ENCODE results near the gene PRKAG2.
"Not testable (repeated sequence)": the region's sequence is repeated elsewhere in the genome, so short reads cannot be mapped to it uniquely, and the experiment has no call there.

PRKAG2 gene

GRCh38 chr7:151568956-151569940 is 307.7 kb downstream of the PRKAG2 start:
- no peak for DNase-seq

- DNase-seq, result no peak
Observed at GRCh38 chr7:151566897-151567320, 310.0 kb downstream of the PRKAG2 start.

DNA sequence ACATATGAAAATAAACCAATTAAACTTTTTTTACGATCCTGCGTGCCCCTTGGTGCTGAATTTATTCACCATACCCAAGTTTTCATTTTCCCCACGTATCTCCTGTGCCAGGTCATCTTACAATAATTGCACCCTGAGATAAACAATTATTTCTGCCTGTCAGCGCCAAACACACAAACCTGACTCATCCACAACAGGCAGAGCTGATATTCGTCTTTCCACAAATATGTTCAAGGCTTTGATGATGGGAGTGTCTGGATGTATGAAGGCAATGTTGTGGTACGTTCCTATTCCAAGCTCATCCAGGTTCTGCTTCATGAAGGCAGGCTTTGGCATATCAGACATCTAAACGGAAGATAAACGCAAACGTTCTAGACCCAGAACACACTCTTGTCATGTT is 311.4 kb downstream of the PRKAG2 start:
- no peak for DNase-seq

GRCh38 chr7:151560243-151560642 is 316.7 kb downstream of the PRKAG2 start:
- no peak for DNase-seq

DNA sequence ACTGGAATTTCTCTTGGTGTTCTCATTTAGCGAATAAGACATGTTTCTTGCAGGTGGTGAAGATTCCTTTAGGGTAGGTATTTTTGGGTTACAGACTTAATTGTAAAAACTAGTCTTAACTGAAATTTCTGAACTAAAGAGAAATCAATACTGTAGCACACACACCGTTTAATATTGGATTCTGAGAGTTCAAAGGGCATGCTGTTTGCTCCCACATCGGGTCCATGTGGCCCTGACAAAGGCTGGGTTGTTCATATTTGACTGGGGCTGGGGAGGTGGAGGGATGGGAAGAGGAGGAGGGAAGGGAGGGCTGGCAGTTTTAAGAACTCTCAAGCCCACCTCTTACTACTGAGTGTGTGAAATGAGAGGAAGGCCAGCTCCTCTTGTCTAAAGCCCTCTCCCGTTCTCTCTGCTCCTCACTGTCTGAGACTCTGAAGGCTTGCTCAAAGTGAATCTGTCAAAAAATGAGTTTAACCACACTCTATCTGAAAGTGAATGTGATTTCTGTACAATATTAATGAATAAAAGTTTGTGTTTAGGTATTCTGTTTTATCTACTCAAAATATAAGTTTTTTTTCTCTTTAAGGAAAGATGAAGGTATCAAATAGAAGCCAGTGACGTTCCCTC is 317.2 kb downstream of the PRKAG2 start:
- DNase-seq, result no peak

- DNase-seq, result no peak
Observed at GRCh38 chr7:151558575-151558974, 318.3 kb downstream of the PRKAG2 start.

DNA sequence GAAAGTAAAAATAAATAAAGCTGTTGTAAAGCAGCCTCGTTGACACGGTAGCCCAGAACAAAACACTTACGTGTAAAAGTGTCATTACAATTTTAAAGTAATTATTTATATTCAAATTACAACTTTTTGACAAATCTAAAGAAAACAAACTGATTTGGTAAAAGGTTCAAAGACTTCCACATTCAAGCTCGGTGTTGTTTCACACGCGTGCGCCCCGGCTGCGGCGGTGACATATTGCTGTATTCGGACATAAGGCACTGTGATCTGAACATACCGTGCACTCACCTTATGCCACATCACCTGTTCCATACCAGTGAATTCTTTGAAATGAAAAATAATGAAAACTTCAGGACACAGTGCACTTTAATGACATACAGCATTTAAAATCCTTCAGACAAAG is 320.3 kb downstream of the PRKAG2 start:
- DNase-seq, result no peak

DNA sequence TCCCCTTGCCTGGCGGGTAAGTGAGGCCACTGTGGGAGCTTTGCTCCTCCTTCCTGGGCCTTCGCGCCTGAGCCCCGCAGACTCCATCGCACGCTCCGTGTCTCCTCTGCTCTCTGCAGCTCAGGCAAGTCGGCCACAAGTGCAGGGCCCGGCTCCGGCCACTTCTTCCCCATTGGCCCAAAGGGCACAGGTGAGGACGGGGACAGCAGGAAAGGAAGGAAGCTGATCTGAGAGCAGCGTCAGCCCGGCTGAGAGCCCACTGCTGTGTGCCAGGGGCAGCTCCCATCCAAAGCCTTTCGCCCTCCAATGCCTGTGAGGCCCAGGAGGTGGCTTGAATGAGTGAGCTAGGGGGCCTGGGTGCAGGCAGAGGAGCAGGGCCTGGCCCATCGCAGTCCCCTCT is 323.6 kb downstream of the PRKAG2 start:
- no peak for DNase-seq

DNA sequence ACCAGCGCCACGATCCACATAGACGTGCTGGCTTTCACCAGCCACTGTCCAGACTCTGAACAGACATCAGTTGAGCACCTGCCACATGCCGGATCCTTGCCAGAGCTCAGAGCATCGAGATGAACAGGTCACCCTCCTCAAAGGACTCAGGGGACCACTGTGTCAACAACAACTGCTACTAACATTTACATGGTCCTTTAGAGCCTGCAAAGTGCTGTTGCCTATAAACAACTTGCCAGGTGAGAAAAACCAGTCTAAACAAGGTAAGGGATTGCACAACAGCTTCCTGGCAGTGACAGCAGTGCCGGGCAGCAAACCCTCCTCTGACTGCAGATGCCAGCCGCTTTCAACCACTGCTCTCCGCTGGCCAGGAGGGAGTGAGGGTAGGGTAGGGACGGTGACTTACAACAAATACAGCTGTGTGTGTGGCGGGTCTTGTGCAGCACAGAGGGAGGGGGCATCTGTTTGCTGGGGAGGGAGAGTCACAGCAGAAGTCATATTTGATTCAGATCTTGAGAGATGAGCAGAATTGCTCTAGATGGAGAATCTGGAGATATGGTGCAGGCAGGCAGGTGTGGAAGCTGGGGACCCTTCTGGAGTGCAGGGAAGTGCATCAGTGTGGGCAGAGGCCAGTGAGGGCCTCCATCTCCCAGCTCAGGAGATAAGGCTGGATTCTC is 324.4 kb downstream of the PRKAG2 start:
- DNase-seq, result no peak

GRCh38 chr7:151551820-151552219 is 325.1 kb downstream of the PRKAG2 start:
- DNase-seq, result no peak

- DNase-seq, result no peak
Observed at GRCh38 chr7:151550656-151551286, 326.1 kb downstream of the PRKAG2 start.

DNA sequence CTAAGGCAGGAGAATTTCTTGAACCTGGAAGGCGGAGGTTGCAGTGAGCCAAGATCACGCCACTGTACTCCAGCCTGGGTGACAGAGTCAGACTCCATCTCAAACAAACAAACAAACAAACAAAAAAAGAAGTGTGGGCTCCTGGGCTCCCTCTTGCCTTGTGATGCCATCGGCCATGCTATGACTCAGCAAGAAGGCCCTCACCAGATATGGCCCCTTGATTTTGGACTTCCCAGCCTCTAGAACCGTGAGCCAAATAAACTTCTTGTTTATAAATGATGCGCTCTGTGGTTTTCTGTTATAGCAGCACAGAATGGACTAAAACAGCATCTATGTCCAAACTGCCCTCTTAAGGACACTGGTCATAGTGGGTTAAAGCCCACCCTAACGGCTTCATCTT is 327.3 kb downstream of the PRKAG2 start:
- DNase-seq, result no peak

- DNase-seq, result no peak
Observed at GRCh38 chr7:151549083-151549482, 327.8 kb downstream of the PRKAG2 start.

DNA sequence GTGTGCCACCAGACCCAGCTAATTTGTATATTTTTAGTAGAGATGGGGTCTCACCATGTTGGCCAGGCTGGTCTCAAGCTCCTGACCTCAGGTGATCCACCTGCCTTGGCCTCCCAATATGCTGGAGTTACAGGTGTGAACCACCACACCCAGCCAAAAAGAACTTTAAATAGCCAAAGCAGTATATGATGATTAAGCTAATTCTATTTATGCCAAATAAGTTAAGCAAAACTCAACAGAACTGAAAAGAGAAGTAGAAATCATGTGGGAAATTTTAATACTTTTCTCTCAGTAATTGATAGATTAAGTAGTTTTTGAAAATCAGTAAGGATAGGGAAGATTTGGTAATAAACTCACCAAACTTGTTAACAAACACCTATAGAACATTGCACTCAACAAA is 332.7 kb downstream of the PRKAG2 start:
- DNase-seq, result no peak

DNA sequence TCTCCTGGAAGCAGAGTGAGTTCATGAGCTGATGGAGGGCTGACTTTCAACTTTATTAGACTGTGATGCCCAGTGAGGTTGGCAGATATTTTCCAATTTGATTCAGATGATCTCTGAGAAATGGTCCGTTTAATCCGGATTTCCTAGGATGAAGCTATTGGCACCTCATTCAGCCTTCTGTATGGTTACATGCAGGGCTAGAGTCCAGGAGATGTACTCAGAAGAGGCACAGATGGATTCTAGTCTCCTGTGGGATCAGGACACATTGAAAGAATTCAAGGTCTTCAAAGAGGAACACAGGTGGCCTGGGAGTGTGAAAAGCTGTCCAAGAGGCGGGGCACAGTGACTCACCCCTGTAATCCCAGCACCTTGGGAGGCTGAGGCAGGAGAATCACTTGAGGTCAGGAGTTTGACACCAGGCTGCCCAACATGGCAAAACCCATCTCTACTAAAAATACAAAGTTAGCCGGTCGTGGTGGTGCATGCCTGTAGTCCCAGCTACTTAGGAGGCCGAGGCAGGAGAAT is 334.2 kb downstream of the PRKAG2 start:
- no peak for DNase-seq

DNA sequence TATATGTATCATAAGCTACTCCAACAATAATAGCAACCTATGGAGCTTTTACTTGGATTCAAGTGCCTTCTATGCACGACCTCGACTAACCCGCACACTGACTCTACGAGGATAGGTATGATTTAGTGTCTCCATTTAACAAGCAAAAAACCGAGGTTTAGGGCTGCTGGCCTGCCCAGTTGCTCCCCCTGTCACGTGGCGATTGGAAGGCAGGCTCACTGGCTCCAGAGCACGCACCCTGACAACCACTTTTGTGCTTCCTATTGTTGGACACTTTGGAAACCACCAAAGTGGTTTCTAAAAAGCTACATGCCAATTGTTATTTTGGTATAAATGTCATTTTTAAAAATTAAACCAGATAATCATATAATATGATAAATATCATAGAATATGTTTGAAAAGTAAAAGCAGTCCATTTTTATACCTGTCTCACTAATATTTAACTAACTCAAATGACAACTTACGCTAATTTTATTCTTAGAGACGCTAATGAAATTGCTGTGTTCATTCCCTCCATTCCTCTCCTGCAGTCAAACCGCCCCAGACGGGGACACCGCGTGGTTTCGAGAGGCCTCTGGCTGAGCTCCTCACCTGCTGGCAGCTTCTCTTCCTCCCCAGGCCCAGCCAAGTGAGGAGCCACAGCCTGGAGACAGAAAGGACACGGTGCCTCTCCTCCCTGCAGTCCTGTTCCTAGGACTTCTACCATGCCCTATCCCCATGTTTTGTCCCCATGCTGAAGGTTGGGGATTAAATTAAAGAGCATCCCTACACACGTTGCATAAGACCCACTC is 335.0 kb downstream of the PRKAG2 start:
- no peak for DNase-seq

GRCh38 chr7:151540146-151540545 is 336.8 kb downstream of the PRKAG2 start:
- no peak for DNase-seq

GRCh38 chr7:151539088-151539671 is 337.7 kb downstream of the PRKAG2 start:
- no peak for DNase-seq

GRCh38 chr7:151537818-151538561 is 338.9 kb downstream of the PRKAG2 start:
- no peak for DNase-seq

GRCh38 chr7:151536178-151536577 is 340.7 kb downstream of the PRKAG2 start:
- not testable (repeated sequence) for DNase-seq

DNA sequence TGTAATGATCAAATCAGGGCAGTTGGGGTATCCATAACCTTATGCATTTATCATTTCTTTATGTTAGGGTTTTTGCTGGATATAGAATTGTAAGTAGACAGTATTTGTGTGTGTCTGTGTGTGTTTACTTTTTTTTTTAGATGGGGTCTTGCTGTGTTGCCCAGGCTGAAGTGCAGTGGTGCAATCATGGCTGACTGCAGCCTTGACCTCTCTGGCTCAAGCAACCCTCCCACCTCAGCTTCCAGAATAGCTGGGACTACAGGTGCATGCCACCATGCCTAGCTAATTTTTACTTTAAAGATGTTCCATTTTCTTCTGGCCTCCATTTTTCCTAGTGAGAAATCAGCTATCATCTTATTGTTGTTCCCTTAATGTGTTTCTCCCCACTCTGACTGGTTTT is 347.1 kb downstream of the PRKAG2 start:
- DNase-seq, result no peak
